ENCODE data around the gene SART3. TPM values are rescaled to one million over a fixed set of nuclear protein-coding genes. Genes with fewer than 3 reads are reported as not detected.

Gene SART3
- total and polyA plus RNA-seq, 2 of the 8 experiments (the other 6 are each of a cell fraction or from before 2014, with no cell fraction given), result 16.0 to 103 TPM

GRCh38 chr12:108578813-108579212, 17.8 kb upstream of the SART3 start (continued):
- TF ChIP-seq SP2 (IDR thresholded peaks at IDR 0.05; ENCODE audit: low read length) (no peak), CHD1 (IDR thresholded peaks at IDR 0.05; ENCODE audit: low read depth, low read length) (no peak), RAD21 (IDR thresholded peaks at IDR 0.05 in 1 of 2, conservative IDR thresholded peaks at IDR 0.05 in 1 of 2; ENCODE audit: low read depth in 2 of 2, low read length in 2 of 2) (no peak), RBBP5 (IDR thresholded peaks at IDR 0.05; ENCODE audit: borderline replicate concordance, low read depth, low read length) (no peak)

Measured in H1 (cell line).